SK-N-DZ (cell line): Measurements from ENCODE around the gene CELF3.
"Not testable (repeated sequence)": the region's sequence is repeated elsewhere in the genome, so short reads cannot be mapped to it uniquely, and the experiment has no call there.

Source experiments
- DNase-seq: peaks from one replicate; pipeline ENCODE4 v3.0.0-alpha.2; 2015; ENCODE audit warnings: low spot score
- small RNA-seq, 2 experiments: library from RNA; depleted of rRNA; stranded (forward); fragments of <200 nt; gene quantifications; one replicate each; pipeline ENCODE3, GENCODE V24; 2014

CELF3 gene

GRCh38 chr1:151703813-151704212 is 12.8 kb downstream of the CELF3 start:
- no peak for DNase-seq

- no peak for DNase-seq
Measured at GRCh38 chr1:151702936-151703335, 13.7 kb downstream of the CELF3 start.

DNA sequence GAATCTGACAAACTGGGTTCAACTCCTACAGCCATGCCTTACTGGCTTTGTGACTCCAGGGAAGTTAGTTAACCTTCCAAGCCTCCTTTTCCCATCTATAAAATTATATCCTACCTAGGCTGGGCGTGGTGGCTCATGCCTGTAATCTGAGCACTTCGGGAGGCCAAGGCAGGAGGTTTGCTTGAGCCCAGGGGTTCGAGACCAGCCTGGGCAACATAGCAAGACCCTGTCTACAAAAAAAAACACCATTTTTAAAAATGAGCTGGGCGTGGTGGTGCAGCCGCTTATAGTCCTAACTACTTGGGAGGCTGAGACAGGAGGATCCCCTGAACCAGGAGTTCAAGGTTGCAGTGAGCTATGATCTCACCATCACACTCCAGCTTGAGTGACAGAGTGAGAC is 15.1 kb downstream of the CELF3 start:
- no peak for DNase-seq

DNA sequence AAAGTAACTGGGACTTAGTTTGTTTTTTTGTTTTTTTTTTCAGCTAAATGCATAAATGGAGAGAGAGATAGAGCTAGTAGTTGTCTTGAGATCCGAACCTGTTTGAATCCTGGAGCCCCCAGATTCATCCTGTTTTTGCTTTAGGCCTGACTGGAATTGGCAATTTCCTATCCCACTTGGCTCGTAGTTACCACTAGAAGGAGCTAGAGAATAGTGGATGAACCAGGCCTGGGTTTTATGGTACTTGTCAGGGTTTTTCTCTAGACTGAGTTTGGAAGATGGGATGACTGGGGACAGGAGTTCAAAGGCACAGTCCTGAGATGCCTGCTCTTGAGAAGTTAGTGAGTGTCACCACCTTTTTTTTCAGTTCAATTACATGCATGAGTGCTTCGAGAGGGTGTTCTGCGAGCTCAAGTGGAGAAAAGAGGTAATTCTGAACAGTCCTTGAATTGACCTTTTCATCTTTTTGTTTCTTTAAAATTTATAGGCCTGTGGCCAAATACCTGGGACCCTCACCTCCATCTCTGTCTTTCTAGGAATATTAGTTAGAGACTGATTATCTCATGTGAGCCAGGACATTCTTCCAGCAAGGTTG is 23.4 kb downstream of the CELF3 start:
- peak; percentile 63 for DNase-seq

DNA sequence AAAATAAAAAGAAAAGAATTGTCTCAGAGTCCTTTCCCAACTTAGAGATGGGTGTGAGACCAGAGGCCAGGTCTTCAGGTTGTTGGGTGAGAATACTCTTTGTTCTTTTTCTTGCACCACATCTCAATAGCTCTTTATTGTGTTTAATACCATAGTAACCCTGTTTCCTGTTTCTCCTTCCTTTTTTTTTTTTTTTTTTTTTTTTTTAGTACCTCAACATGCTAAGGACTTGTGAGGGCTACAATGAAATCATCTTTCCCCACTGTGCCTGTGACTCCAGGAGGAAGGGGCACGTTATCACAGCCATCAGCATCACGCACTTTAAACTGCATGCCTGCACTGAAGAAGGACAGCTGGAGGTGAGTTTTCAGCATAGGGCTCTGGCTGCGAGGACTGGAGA is 24.4 kb downstream of the CELF3 start:
- DNase-seq = no peak

DNA sequence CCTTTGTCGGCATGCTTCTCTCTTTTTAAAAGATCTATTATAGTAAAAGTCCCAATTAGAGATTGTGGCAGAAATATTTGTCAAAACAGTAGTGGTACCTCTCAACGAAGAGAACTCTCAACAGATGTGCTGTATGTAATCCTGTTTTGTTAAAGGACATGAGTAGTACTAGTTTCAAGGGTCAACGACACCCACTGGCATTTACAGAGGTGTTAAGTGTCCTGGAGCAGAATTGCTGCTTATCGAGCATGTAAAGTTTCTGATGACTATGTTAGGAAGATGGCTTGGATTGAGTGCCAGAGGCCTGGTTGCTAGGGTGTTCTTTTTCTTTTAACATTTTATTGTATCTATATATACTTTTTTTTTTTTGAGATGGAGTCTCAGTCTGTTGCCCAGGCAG is 27.1 kb downstream of the CELF3 start:
- DNase-seq = no peak

DNA sequence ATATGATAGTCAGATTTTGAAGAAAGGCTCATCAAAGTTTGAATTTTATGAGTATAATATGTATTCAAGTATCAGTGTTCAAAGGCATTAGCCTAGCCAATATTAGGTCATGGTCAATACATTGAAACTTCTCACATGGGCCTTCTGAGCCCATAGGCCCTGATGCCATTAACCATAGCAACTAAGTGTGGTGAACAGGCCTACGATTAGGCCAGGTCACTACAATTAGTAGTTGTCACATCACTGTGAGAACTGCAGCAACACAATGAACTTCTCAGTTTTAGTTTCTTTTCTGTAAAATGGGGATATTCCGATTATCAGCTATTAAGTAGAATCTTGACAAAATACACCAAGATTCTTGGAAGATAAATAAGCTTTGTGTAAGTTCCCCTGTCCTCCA is 30.0 kb downstream of the CELF3 start:
- DNase-seq = no peak

- no peak for DNase-seq
Measured at GRCh38 chr1:151684128-151684527, 32.5 kb downstream of the CELF3 start.

DNA sequence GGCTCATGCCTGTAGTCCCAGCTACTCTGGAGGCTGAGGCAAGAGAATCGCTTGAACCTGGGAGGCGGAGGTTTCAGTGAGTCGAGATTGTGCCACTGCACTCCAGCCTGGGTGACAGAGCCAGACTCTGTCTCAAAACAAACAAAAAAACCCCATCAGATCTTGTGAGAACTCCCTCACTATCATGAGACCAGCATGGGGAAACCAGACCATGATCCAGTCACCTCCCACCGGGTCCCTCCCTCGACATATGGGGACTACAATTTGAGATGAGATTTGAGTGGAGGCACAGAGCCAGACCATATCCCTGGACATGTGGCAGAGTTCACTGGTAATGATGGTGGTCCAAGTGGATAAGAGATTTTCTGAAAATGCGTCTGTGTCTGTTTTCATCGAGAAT is 33.7 kb downstream of the CELF3 start:
- DNase-seq = not testable (repeated sequence)

- DNase-seq = no peak
Measured at GRCh38 chr1:151681923-151682322, 34.7 kb downstream of the CELF3 start.

DNA sequence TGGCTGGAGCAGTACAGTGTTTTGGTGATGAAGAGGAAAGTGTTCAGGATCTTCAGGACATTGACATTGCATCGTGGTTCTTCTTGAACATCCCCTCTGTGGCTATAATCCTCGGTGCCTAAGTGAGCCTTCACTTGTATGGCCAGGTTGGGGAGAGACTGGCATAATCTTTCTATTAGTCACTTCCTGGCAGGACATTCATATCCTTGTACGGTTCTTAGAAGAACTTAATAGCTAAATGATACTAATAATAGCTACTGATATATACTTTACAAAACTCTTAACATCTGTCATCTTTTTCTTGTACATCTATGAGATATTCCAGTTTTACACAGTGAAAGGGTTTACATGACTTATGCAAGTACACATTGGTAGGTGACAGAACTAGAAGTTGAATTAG is 35.8 kb downstream of the CELF3 start:
- no peak for DNase-seq

DNA sequence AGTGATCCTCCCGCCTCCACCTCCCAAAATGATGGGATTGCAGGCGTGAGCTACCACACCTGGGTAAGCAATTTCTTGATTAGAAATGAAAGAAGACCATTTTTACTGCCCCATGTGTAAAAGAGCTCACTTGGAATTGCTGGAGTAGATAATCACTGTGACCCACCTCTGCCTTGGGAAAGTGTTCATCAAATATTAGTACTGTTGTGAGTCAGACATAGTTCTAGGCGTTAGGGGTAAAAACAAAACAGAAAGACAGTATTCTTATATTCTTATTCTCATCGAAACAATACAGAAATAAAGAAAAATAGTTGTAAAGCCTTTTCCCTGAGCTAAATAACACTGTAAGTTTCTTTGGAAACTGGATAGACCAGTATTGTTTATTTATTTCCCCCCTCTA is 36.2 kb downstream of the CELF3 start:
- no peak for DNase-seq

DNA sequence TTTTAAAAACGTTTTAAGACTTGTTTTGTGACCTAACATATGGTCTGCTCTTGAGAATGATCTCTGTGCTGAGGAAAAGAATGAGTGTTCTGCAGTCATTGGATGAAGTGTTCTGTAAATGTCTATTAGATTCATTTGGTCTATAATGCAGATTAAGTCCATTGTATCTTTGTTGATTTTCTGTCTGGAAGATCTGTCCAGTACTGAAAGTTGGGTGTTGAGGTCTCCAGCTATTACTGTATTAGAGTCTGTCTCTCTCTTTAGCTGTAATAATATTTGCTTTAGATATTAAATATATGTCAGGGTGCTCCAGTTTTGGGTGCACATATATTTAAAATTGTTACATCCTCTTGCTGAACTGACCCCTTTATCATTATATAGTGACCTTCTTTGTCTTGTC is 43.2 kb downstream of the CELF3 start:
- DNase-seq = no peak

- DNase-seq = not testable (repeated sequence)
Measured at GRCh38 chr1:151670036-151670675, 46.4 kb downstream of the CELF3 start.

DNA sequence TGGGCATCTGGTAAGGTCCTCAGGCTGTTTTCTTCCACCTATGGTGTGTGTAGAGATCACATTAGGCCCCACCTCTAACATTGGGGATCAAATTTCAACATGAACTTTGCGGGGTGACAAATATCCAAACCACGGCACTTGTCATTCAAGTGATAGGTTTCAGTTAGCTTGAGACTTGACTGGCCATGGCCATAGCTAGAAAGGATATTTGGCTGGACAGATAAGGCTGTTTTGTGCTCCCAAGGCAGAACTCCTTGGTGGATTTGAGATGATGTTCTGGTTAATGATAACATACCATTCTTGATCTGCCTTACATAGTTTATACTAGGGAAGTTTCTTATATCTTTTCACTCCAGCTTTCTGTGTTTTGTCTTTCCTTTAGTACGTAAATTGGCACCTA is 48.5 kb downstream of the CELF3 start:
- DNase-seq = no peak

- DNase-seq = no peak
Measured at GRCh38 chr1:151661751-151662150, 54.9 kb downstream of the CELF3 start.

DNA sequence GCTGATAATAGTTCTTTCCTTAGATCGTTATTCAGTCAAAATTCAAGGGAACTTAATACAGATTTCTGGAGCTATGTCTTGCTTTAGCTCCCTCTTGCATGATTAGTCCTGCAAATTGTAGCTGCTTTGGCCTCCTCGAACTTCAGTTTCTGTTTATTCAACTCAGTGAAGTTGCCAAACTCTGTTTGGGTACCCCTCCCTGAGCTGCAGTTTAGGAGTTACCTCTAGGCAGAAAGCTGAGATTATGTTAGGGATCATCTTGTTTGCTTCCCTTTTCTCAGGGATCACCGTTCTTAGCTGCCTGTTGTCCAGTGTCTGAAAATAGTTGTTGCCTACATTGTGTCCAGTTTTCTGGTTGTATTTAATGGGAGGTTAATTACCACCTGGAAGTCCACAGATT is 61.2 kb downstream of the CELF3 start:
- DNase-seq = no peak

DNA sequence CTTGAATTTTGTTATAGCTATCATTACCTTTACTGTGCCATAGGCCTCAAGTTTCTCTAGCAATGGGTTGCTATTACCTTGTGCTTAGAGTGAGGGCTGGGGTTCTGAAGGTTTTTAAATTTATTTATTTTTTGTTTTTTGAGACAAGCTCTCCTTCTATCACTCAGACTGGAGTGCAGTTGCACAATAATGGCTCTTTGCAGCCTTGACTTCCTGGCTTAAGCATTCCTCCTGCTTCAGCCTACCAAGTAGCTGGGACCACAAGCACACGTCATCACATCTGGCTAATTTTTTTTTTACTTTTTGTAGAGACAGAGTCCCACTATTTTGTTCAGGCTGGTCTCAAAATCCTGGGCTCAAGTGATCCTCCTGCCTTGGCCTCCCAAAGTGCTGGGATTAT is 63.2 kb downstream of the CELF3 start:
- no peak for DNase-seq

Small RNAs within 50 kb of the gene (small RNA-seq; reads per million reads assigned to genes)
- 0 reads per million in 2 experiments for gene RNU6-662P
